GM10266 (cell line): Measurements from ENCODE around the gene HIKESHI.

Experiments used
- DNase-seq: peaks from one replicate; pipeline ENCODE4 v3.0.0; 2012; ENCODE audit errors: extremely low spot score
- CTCF ChIP-seq: IDR thresholded peaks from 2 replicates; pipeline ENCODE4 v1.5.1; 2012; ENCODE audit warnings: mild to moderate bottlenecking, low read depth; ENCODE audit not compliant: control insufficient read depth, insufficient read depth; ENCODE audit errors: missing control alignments

HIKESHI gene

GRCh38 chr11:86264649-86265048 is 37.4 kb upstream of the HIKESHI start:
- DNase-seq, result no peak
- no peak for TF ChIP-seq CTCF

GRCh38 chr11:86265194-86265593 is 36.8 kb upstream of the HIKESHI start:
- no peak for TF ChIP-seq CTCF
- DNase-seq, result no peak

GRCh38 chr11:86269645-86270044 is 32.4 kb upstream of the HIKESHI start:
- TF ChIP-seq CTCF, result no peak
- no peak for DNase-seq

GRCh38 chr11:86274503-86274902 is 27.5 kb upstream of the HIKESHI start:
- DNase-seq, result no peak
- peak; percentile 16 for TF ChIP-seq CTCF

GRCh38 chr11:86274999-86275398 is 27.0 kb upstream of the HIKESHI start:
- no peak for TF ChIP-seq CTCF
- no peak for DNase-seq

- TF ChIP-seq CTCF, result no peak
- DNase-seq, result no peak
Observed at GRCh38 chr11:86275493-86276370, 26.3 kb upstream of the HIKESHI start.

- no peak for DNase-seq
Observed at GRCh38 chr11:86277741-86278140, 24.3 kb upstream of the HIKESHI start.

More at GRCh38 chr11:86277741-86278140, 24.3 kb upstream of the HIKESHI start:
- TF ChIP-seq CTCF, result no peak
